Measurements from ENCODE around the gene EMC7. TPM values are rescaled to one million over a fixed set of nuclear protein-coding genes. Genes with fewer than 3 reads are reported as not detected.

The EMC7 gene
- total and polyA plus RNA-seq, 4 donors, result 26.7 to 58.3 (median 37.6) TPM

- WGBS, result 88% methylated on average over 2 of the region's 2 CpGs
- Histone ChIP-seq H3K36me3 (ENCODE audit: control insufficient read depth in 4 of 4, insufficient read depth in 3 of 4, low read depth in 1 of 4, low read length in 3 of 4) (peaks cover 5 to 31% (median 14%) of the 10 kb centered on the region in 4 donors), H3K4me3 (ENCODE audit: low read depth in 1 of 3, low read length in 3 of 3) (no peak overlapping the region), H3K27ac (ENCODE audit: low read depth in 1 of 2, low read length in 2 of 2) (no peak overlapping the region), H3K27me3 (ENCODE audit: control insufficient read depth in 4 of 4, insufficient read depth in 4 of 4, low read length in 3 of 4) (no peaks in the 10 kb centered on the region), H3K9me3 (ENCODE audit: control insufficient read depth in 4 of 4, low read length in 3 of 4) (no peaks in the 10 kb centered on the region), H3K9ac (ENCODE audit: low read depth in 1 of 2, low read length in 2 of 2) (no peak overlapping the region), H3K4me1 (ENCODE audit: control insufficient read depth in 4 of 4, insufficient read depth in 4 of 4, low read length in 3 of 4) (peaks cover 0 to 4% (median 2%) of the 10 kb centered on the region in 4 donors)
- no peak for DNase-seq (ENCODE audit: low spot score)
- TF ChIP-seq FOXA1 (IDR thresholded peaks at IDR 0.05) (no peak), ZBTB33 (IDR thresholded peaks at IDR 0.05) (no peak), GABPA (IDR thresholded peaks at IDR 0.05 in 1 of 2, conservative IDR thresholded peaks at IDR 0.05 in 1 of 2) (no peak), HNF4G (IDR thresholded peaks at IDR 0.05) (no peak), SP1 (IDR thresholded peaks at IDR 0.05) (no peak), NR2F2 (IDR thresholded peaks at IDR 0.05) (no peak), EGR1 (IDR thresholded peaks at IDR 0.05; ENCODE audit: low read depth in 2 of 2) (no peak), YY1 (IDR thresholded peaks at IDR 0.05) (no peak)
These were observed 15.9 kb downstream of the EMC7 start for GRCh38 chr15:34085746-34086145.

- H3K4me1 ChIP-seq (ENCODE audit: control insufficient read depth in 4 of 4, insufficient read depth in 4 of 4, low read length in 3 of 4), result peaks cover 0 to 4% (median 2%) of the 10 kb centered on the region in 4 donors
- TF ChIP-seq CTCF (IDR thresholded peaks at IDR 0.05; ENCODE audit: low read depth, low read length, missing input control) (no peak), GABPA (IDR thresholded peaks at IDR 0.05 in 1 of 2, conservative IDR thresholded peaks at IDR 0.05 in 1 of 2) (no peak), SP1 (IDR thresholded peaks at IDR 0.05) (no peak), RAD21 (IDR thresholded peaks at IDR 0.05) (no peak), REST (IDR thresholded peaks at IDR 0.05) (no peak), HNF4G (IDR thresholded peaks at IDR 0.05) (no peak), ZBTB33 (IDR thresholded peaks at IDR 0.05) (no peak), FOXA2 (IDR thresholded peaks at IDR 0.05) (no peak), RXRA (IDR thresholded peaks at IDR 0.05) (no peak), JUND (IDR thresholded peaks at IDR 0.05) (no peak), FOXA1 (IDR thresholded peaks at IDR 0.05) (no peak), YY1 (IDR thresholded peaks at IDR 0.05) (no peak), TAF1 (conservative IDR thresholded peaks at IDR 0.05) (no peak), MAX (IDR thresholded peaks at IDR 0.05) (no peak), HNF4A (conservative IDR thresholded peaks at IDR 0.05) (no peak), ATF3 (IDR thresholded peaks at IDR 0.05) (no peak), EGR1 (IDR thresholded peaks at IDR 0.05; ENCODE audit: low read depth in 2 of 2) (no peak), NR2F2 (IDR thresholded peaks at IDR 0.05) (no peak)
- 37% methylated on average over 7 of the region's 7 CpGs for WGBS
- H3K36me3 ChIP-seq (ENCODE audit: control insufficient read depth in 4 of 4, insufficient read depth in 3 of 4, low read depth in 1 of 4, low read length in 3 of 4), result peaks cover 5 to 24% (median 14%) of the 10 kb centered on the region in 4 donors
- no peak overlapping the region for H3K27ac ChIP-seq (ENCODE audit: low read depth in 1 of 2, low read length in 2 of 2)
- no peaks in the 10 kb centered on the region for H3K27me3 ChIP-seq (ENCODE audit: control insufficient read depth in 4 of 4, insufficient read depth in 4 of 4, low read length in 3 of 4)
- H3K9ac ChIP-seq (ENCODE audit: low read depth in 1 of 2, low read length in 2 of 2), result no peak overlapping the region
- no peak overlapping the region for H3K4me3 ChIP-seq (ENCODE audit: low read depth in 1 of 3, low read length in 3 of 3)
- no peak for DNase-seq (ENCODE audit: low spot score)
- no peaks in the 10 kb centered on the region for H3K9me3 ChIP-seq (ENCODE audit: control insufficient read depth in 4 of 4, low read length in 3 of 4)
These were observed 17.6 kb downstream of the EMC7 start for GRCh38 chr15:34084086-34084485.
